GM18951 (cell line): ENCODE data around the gene PPP1R27.

ENCODE experiments used
- POLR2A ChIP-seq: IDR thresholded peaks from 4 replicates; pipeline ENCODE4 v1.6.1; 2011; ENCODE audit warnings: mild to moderate bottlenecking; ENCODE audit not compliant: insufficient read length, insufficient read depth; ENCODE audit errors: extremely low read depth
- in situ Hi-C: fragments of 300-500 bp; cut with MboI; formaldehyde crosslinking; loops from one replicate; pipeline ENCODE4 v1.12.0; 2022; ENCODE audit warnings: low sequenced_read_pairs, mixed read lengths, inconsistent platforms; ENCODE audit not compliant: unreplicated experiment

The PPP1R27 gene

GRCh38 chr17:81829858-81830257 lies 5.0 kb downstream of the PPP1R27 start:
- in situ Hi-C loops = no loop called here
- TF ChIP-seq POLR2A = no peak

GRCh38 chr17:81828656-81829055 lies 6.2 kb downstream of the PPP1R27 start:
- in situ Hi-C loops = no loop called here
- no peak for TF ChIP-seq POLR2A

GRCh38 chr17:81825841-81826466 lies 8.9 kb downstream of the PPP1R27 start:
- in situ Hi-C loops = no loop called here

GRCh38 chr17:81824595-81824994 lies 10.3 kb downstream of the PPP1R27 start:
- in situ Hi-C loops = no loop called here
- TF ChIP-seq POLR2A = no peak

More at GRCh38 chr17:81825841-81826466, 8.9 kb downstream of the PPP1R27 start:
- TF ChIP-seq POLR2A = no peak

GRCh38 chr17:81823820-81824550 lies 10.9 kb downstream of the PPP1R27 start:
- in situ Hi-C loops = no loop called here
- no peak for TF ChIP-seq POLR2A

- no peak for TF ChIP-seq POLR2A
- in situ Hi-C loops = no loop called here
These were observed 11.6 kb downstream of the PPP1R27 start for GRCh38 chr17:81822996-81823819.

- in situ Hi-C loops = no loop called here
- TF ChIP-seq POLR2A = no peak
These were observed 12.6 kb downstream of the PPP1R27 start for GRCh38 chr17:81822312-81822637.

- TF ChIP-seq POLR2A = no peak
- in situ Hi-C loops = no loop called here
These were observed 13.1 kb downstream of the PPP1R27 start for GRCh38 chr17:81821603-81822311.

- no peak for TF ChIP-seq POLR2A
- in situ Hi-C loops = no loop called here
These were observed 13.7 kb downstream of the PPP1R27 start for GRCh38 chr17:81821147-81821546.

GRCh38 chr17:81819708-81820107 lies 15.1 kb downstream of the PPP1R27 start:
- in situ Hi-C loops = loop anchor here (5.0 kb wide), 1 partner anchor 97 kb away; no protein-coding TSS in a partner anchor
- no peak for TF ChIP-seq POLR2A

GRCh38 chr17:81817758-81818147 lies 17.1 kb downstream of the PPP1R27 start:
- no peak for TF ChIP-seq POLR2A
- in situ Hi-C loops = loop anchor here (5.0 kb wide), 1 partner anchor 95 kb away; no protein-coding TSS in a partner anchor

- no peak for TF ChIP-seq POLR2A
These were observed 19.2 kb downstream of the PPP1R27 start for GRCh38 chr17:81815646-81815986.

More at GRCh38 chr17:81815646-81815986, 19.2 kb downstream of the PPP1R27 start:
- in situ Hi-C loops = loop anchor here (5.0 kb wide), 1 partner anchor 93 kb away; no protein-coding TSS in a partner anchor
